ENCODE results near the gene HSH2D.

DNA sequence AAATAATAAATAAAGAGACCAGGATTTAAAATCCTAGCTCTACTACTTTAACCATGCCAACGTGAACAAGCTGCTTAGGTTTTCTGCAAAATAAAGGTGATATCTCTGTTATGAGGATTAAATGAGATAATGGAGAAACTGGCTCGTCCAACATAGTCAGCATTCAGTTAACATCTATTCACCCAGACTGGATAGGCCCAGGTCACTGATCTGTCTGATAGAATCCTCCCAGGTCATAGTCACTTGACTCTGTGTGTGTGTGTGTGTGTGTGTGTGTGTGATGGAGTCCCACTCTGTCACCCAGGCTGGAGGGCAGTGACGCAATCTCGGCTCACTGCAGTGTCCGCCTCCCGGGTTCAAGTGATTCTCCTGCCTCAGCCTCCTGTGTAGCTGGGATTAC, 44.7 kb upstream of the HSH2D start:
- TF ChIP-seq, protein P1, sequence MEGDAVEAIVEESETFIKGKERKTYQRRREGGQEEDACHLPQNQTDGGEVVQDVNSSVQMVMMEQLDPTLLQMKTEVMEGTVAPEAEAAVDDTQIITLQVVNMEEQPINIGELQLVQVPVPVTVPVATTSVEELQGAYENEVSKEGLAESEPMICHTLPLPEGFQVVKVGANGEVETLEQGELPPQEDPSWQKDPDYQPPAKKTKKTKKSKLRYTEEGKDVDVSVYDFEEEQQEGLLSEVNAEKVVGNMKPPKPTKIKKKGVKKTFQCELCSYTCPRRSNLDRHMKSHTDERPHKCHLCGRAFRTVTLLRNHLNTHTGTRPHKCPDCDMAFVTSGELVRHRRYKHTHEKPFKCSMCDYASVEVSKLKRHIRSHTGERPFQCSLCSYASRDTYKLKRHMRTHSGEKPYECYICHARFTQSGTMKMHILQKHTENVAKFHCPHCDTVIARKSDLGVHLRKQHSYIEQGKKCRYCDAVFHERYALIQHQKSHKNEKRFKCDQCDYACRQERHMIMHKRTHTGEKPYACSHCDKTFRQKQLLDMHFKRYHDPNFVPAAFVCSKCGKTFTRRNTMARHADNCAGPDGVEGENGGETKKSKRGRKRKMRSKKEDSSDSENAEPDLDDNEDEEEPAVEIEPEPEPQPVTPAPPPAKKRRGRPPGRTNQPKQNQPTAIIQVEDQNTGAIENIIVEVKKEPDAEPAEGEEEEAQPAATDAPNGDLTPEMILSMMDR (IDR thresholded peaks at IDR 0.05) = no peak
- TF ChIP-seq ZFX (IDR thresholded peaks at IDR 0.05; ENCODE audit: borderline replicate concordance) = no peak

Measured in 22Rv1 (cell line).